ENCODE data around the gene TAL1. TPM values are rescaled to one million over a fixed set of nuclear protein-coding genes. Genes with fewer than 3 reads are reported as not detected.

Gene TAL1
- total RNA-seq, 6 donors from 2014 or later, result 4.2 to 16.4 (median 10.8) TPM

- Histone ChIP-seq H3K27me3 (no peaks in the 10 kb centered on the region), H3K9me3 (no peaks in the 10 kb centered on the region), H3K4me3 (no peak overlapping the region), H3K36me3 (no peaks in the 10 kb centered on the region), H3K4me1 (peaks cover 5 to 20% (median 15%) of the 10 kb centered on the region in 4 donors), H3K27ac (peak overlapping the region; percentile 49 to 83 (median 71))
- peak; percentile 5 to 64 for ATAC-seq (ENCODE audit: low FRiP score in 2 of 2)
- 33 to 59% methylated on average over 8 to 9 of the region's 9 CpGs for WGBS, 2 donors
- TF ChIP-seq POLR2A (IDR thresholded peaks at IDR 0.05), result no peak
- TF ChIP-seq POLR2AphosphoS5 (IDR thresholded peaks at IDR 0.05), result peak in 1 of 2 donors; percentile 55
- no peak for TF ChIP-seq CTCF (IDR thresholded peaks at IDR 0.05)
- TF ChIP-seq EP300 (IDR thresholded peaks at IDR 0.05), result peak in 1 of 4 donors; percentile 17
- DNase-seq, result no peak
These were observed 20.2 kb downstream of the TAL1 start for GRCh38 chr1:47211796-47212269.

- H3K9me3 ChIP-seq, result no peaks in the 10 kb centered on the region
- TF ChIP-seq CTCF (IDR thresholded peaks at IDR 0.05) (no peak), POLR2AphosphoS5 (IDR thresholded peaks at IDR 0.05) (no peak), EP300 (IDR thresholded peaks at IDR 0.05) (no peak), POLR2A (IDR thresholded peaks at IDR 0.05) (no peak)
- H3K4me1 ChIP-seq, result peaks cover 5 to 20% (median 15%) of the 10 kb centered on the region in 4 donors
- ATAC-seq (ENCODE audit: low FRiP score in 2 of 2), result no peak
- H3K27me3 ChIP-seq, result no peaks in the 10 kb centered on the region
- 81 to 83% methylated on average over 3 of the region's 3 CpGs for WGBS, 2 donors
- H3K4me3 ChIP-seq, result no peak overlapping the region
- no peaks in the 10 kb centered on the region for H3K36me3 ChIP-seq
- no peak for DNase-seq
- H3K27ac ChIP-seq, result peak overlapping the region in 1 of 4 donors; percentile 19
These were observed 21.4 kb downstream of the TAL1 start for GRCh38 chr1:47210666-47211065.

- H3K4me1 ChIP-seq, result peaks cover 5 to 20% (median 15%) of the 10 kb centered on the region in 4 donors
- WGBS, 2 donors, result 74 to 92% methylated on average over 3 of the region's 3 CpGs
- ATAC-seq (ENCODE audit: low FRiP score in 2 of 2) (no peak), DNase-seq (no peak)
- no peaks in the 10 kb centered on the region for H3K27me3 ChIP-seq
- H3K27ac ChIP-seq, result peak overlapping the region in 1 of 4 donors; percentile 19
- H3K9me3 ChIP-seq, result no peaks in the 10 kb centered on the region
- no peak overlapping the region for H3K4me3 ChIP-seq
- TF ChIP-seq POLR2A (IDR thresholded peaks at IDR 0.05) (no peak), CTCF (IDR thresholded peaks at IDR 0.05) (no peak), EP300 (IDR thresholded peaks at IDR 0.05) (no peak)
- H3K36me3 ChIP-seq, result no peaks in the 10 kb centered on the region
These were observed 22.2 kb downstream of the TAL1 start for GRCh38 chr1:47209725-47210325.

GRCh38 chr1:47209091-47209490 lies 22.9 kb downstream of the TAL1 start:
- Histone ChIP-seq H3K9me3 (no peaks in the 10 kb centered on the region), H3K27ac (no peak overlapping the region), H3K27me3 (no peaks in the 10 kb centered on the region), H3K36me3 (no peaks in the 10 kb centered on the region), H3K4me3 (no peak overlapping the region), H3K4me1 (peaks cover 5 to 20% (median 15%) of the 10 kb centered on the region in 4 donors)
- TF ChIP-seq EP300 (IDR thresholded peaks at IDR 0.05), result no peak
- no peak for TF ChIP-seq POLR2A (IDR thresholded peaks at IDR 0.05)
- TF ChIP-seq CTCF (IDR thresholded peaks at IDR 0.05), result no peak
- TF ChIP-seq POLR2AphosphoS5 (IDR thresholded peaks at IDR 0.05), result no peak
- DNase-seq (no peak), ATAC-seq (ENCODE audit: low FRiP score in 2 of 2) (no peak)
- WGBS, 2 donors, result 69 to 86% methylated on average over 7 to 8 of the region's 8 CpGs

GRCh38 chr1:47208374-47208850 lies 23.6 kb downstream of the TAL1 start:
- no peaks in the 10 kb centered on the region for H3K36me3 ChIP-seq
- no peak for ATAC-seq (ENCODE audit: low FRiP score in 2 of 2)
- peaks cover 5 to 20% (median 15%) of the 10 kb centered on the region in 4 donors for H3K4me1 ChIP-seq
- WGBS, 2 donors, result 55 to 64% methylated on average over 5 to 11 of the region's 11 CpGs
- H3K4me3 ChIP-seq, result no peak overlapping the region
- no peaks in the 10 kb centered on the region for H3K27me3 ChIP-seq
- TF ChIP-seq EP300 (IDR thresholded peaks at IDR 0.05) (no peak), CTCF (IDR thresholded peaks at IDR 0.05) (no peak), POLR2A (IDR thresholded peaks at IDR 0.05) (no peak), POLR2AphosphoS5 (IDR thresholded peaks at IDR 0.05) (no peak)
- no peak for DNase-seq
- H3K9me3 ChIP-seq, result no peaks in the 10 kb centered on the region
- H3K27ac ChIP-seq, result no peak overlapping the region

Data from upper lobe of left lung (tissue), 6 donors.